GM20431 (cell line): ENCODE results near the gene DEXI.
"Not testable (repeated sequence)": the region's sequence is repeated elsewhere in the genome, so short reads cannot be mapped to it uniquely, and the experiment has no call there.

Experiments
- in situ Hi-C: fragments of 300-500 bp; cut with MseI, MboI; formaldehyde crosslinking; loops from one replicate; pipeline ENCODE4 v1.15.0; 2020; ENCODE audit warnings: low sequenced_read_pairs; ENCODE audit not compliant: unreplicated experiment

Gene DEXI

DNA sequence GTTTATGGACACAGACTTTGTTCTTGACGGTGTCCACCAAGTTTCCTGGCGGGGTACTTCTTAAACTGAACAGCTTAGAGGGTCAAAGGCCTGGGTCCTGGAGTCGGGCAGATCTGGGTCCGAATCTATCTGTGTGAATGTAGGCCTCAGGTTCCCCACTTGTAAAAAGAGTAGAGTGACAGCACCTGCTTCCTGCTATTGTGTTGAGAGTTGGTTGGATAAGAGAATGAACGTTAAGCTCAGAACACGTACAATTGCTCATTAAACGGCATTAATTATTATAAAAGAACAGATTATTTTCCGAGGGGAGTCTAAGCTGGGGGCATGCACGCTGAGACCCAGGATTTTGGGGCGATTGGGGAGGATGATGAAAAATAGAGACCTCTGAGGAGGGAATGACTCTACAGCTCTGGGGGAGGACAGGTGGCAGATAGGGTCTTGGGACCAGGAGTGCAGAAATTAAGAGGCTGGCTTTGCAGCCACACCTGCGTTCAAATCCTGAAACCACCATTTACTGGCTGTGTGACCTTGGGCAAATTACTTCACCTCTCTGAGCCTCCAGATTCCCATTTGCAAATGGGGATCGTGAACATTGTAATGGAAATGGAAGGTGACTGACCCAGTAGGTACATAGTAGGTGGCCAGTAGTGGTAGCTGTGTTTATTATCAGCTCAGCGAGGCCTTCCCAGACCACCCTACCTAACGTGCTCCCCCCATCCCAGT is 3.0 kb upstream of the DEXI start:
- in situ Hi-C loops, result no loop called here

DNA sequence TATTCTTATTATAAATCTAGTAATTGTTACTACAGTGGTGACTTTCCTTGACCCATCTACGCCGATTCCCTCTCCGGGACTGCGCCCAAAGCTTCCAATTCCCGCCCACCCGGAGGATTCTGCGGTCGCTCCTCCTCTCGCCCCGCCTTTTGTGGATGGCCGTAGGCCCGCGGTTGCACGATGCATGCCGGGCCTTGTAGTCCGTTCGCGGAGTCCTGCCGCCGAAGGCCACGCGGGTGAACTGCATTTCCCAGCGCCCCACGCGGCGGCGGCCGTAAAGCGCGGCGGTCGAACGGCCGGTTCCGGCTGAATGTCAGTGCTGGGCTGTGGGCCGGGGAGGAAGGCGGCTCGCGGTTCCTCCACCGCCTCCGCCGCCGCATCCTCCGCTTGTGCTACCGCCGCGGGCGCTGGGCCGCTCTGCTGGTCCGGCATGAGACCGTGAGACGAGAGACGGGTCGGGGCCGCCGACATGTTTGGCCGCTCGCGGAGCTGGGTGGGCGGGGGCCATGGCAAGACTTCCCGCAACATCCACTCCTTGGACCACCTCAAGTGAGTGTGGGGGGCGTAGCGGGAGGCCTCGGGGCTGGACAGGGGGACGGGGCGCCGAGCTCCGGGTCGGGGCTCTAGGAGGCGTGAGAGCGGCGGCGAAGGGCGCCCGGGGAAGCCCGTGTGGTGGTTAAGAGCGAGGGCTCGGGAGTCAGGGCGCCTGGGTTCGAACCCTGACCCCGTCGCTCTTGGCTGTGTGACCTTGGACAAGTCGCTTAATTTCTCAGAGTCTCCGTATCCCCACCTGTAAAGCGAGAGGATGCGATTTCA is 2.2 kb upstream of the DEXI start, which contains the start of gene CLEC16A:
Gene CLEC16A (plus strand): TSS at position 316 of the 816 bp plus-strand sequence. CDS start 154 bp downstream, at position 470.
- in situ Hi-C loops, result no loop called here

DNA sequence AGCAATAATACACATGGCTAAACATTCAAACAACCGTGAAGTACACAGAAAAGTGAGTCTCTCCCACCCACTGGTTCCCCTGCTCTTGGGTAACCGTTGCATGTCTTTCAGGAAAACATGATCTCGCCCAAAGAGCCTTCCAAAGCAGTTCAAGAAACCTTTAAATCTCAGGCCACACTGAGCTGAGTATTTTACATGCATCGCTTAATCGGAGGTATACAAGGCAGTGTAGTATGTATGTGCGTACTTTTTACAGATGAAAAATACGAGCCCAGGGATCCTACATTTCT is 741 bp upstream of the DEXI start:
- in situ Hi-C loops, result no loop called here

DNA sequence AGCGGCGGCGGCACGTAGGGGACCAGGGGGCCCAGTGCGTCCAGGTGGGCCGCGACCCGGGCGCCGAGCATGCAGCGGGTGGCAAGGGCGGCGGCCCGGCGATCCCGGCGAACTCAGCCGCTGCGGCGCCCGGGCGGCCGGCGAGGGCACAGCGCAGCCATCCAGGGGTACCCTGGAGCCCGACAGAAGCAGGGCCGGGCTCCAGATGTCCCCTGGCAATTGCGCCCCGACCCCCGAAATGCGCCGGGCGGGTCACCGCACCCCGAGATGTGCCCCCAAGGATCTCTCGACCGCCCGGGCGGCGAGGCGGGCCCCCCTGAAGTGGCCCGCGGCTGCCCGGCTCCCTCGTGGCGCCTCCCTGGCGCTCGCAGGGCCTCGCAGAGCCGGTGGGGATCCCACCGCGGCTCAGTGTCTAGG is 325 bp downstream of the DEXI start:
- in situ Hi-C loops, result not testable (repeated sequence)

DNA sequence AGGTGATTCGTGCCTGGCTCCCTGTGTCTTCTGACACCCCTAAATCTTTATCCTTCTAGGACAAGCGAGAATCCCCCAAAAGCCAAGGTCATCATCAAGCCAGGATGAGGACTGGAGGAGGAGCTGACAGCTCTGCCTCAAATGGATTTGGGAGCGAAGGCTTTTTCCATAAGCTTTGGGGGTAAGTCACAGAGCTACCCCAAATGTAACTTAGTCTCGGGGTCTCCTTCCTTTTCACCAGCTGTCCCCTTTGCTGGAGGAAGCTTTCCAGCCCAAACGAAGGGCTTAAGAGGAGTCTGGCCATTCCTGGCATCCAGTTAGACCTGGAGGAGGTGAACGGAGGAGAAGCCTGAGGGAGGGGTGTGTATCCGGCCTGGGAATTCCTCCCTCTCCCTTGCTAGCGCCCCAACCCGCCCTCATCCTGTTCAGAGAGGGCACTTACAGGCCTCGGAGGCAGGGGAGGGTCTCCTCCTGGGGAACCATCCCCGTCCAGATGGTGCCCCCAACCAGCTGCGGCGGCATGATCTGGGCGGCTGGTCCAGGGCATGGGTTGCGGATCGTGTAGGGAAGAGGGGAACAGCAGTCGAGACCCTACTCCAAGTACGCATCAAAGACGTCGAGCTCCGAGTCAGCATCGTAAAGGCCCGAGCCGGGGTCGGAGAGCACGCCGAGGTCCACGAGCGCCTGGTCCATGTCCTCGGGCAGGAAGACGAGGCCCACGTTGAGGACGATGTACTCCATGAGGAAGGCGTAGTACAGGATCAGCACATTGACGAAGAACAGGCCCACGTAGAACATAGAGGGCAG is 938 bp downstream of the DEXI start:
- in situ Hi-C loops, result no loop called here

DNA sequence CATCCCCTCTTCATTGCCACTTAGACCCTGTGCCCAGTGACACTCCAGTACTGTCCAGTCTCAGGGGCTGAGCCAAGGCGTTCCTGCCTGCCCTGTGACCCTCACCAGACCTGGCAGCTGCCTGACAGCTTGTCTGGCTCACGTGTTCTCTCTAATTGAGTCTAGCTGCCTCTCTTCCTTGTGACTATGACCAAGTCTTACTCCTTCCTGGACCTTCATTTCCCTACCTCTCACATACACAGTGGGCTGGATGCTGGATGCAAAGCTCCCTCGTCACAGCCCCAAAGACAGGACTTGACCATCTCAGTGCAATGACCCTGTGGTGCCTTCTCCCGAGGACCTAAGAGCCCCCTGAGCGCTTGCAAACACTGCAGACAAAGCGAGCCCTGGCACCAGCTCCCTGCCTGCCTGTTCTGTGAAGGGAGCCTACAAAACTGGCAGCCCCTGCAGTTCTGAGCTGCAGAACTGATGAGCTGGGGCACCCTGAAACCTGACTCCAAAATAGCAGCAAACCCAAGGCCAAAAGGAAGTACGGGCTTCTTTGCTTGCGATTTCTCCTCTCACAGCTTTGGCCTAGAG is 1.7 kb downstream of the DEXI start:
- in situ Hi-C loops, result no loop called here

DNA sequence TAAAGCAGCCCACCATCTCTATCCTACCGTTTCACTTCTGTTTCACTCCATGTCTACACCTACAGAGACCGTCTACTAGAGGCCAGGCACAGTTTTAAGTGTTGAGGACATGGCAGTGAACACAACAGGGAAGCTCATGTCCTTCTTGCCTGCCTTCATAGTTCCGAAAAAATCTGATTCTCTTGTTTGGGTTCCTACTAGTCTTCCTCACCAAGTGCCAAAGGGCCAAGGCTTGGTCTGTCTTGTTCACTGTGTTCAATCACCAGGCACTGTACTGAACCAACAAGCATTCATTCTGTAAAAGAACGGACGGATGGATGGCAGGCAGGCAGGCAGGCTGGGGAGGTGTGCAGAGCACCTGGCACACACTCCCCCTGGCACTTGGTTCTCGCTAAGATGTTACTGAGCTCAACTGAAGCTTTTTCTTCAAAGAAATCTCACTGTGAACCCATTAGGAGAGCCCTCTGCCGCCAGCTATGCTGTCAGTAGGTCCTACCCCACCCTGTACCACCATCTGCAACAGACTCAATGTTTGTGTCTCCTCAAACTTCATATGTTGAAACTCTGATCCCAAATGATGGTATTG is 2.5 kb downstream of the DEXI start:
- in situ Hi-C loops, result no loop called here

DNA sequence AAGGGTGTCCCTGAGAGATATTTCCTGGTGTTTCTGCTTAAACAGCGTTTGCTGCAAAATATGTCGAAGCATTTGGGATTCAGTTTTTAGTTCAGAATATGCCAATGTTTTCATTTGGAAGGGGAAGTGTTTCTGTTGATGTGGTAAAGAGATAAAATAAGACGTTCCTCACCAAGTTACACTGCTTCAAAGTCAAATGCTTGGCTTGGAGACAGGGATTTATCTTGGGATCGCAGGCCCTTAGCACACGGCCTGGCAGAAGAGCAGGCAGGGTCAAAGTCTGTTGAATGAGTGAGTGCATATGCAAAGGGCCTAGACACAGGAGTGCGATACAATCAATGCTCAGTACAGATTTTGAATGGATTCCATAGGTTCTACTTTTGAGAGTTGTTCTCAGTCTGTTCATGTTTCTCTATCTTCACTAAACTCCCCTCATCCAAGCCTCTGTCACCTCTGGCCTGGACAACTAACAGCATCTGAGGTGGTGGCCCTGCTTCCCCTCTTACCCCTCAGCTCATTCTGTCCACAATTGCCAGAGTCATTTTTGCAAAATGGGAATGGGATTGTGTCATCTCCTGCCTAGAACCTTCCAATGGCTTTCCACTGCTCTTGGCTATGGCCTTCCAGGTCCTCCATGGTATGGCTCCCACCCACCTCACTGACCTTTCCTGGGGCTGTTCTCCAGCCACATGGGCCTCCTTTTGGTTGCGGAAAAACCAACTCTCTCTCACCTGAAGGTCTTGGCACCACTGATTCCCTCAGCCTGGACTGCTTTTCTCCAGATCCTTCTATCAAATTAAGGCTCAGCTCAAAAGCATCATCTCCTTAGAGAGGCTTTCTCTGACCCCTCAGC is 3.2 kb downstream of the DEXI start:
- in situ Hi-C loops, result no loop called here

DNA sequence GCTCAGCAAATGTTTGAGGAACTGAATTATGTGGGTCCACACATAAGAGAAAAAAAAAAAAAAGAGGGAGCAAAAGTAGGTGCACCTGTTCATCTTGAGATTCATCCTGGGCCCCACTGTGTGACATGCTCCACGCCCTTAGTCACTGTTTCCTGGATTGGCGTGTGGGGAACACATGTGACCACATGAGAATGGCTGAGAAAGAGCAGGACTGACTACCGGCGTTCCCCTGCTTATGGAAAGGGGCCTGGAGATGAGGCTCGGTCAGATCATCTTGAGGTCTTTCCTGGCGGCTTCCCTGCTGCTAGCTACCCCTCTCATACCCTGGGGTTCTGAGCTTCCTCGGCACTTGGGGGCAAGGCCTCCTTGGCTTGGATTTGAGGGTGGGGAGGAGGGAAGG is 3.9 kb downstream of the DEXI start:
- in situ Hi-C loops, result no loop called here

DNA sequence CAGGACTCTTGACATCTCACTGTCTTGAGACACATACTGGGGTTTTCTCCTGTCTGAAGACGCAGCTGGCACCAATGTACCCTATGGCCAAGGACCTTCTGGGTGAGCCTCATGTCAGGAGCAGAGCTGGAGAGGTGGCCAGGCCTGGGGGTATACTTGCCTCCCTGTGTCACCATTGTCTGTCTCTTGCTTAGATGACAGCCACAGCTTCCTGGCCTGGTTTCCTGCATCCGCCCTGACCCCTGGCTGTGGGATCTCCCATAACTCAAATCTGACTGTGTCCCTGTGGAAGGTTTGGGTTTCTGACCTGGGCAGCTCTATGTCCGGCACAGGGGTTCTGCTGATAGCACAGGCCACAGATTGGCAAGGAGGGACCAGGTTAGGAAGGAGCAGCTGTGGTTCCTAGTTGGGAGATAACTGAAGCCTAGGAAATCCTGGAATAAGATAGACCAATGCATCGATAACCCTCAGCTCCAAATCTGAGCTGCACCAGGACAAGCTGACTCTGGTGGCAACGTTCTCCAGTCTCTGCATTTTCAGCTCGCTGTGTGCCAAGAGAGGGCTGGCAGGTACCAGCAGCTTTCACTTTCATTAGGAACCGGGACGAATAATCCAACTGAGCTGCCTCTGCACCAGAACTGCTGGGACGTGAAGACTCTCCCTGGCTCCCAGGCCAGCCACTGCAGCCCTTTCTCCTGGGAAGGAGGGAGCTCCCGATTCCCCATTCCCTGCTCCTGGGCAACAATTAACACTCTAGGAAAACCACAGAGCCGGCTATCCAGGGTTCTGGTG is 5.0 kb downstream of the DEXI start:
- in situ Hi-C loops, result no loop called here

DNA sequence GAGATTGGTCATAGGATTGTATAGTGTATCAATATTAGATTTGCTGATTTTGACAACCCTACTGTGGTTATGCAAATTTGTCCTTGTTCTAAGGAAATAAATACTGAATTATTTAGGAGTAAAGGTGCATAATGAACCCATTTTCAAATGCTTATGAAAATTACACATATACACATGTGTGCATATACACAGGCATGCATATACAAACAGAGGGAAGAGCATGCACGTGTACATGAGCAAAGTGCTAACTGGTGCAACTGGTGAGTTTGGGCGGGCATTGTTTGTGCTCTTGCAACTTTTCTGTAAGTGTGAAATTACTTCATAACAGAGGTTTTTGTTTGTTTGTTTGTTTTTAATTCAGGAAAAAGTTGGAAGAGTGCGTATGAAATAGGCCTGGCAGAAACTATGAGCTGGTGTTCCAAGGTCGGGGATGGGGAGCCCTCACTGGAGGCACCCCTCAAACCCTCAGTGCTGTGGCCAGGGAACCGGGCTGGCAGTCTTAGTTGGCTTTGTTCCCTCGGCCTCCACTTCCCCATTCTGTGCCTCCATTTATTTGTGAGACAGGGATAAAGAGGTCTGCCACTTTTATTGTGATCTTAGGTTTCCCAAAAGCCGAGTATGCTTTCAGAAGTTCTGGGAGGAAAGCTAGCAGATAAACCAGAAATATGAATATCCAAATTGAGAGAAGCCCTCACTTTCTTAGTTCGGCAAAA is 5.8 kb downstream of the DEXI start:
- in situ Hi-C loops, result no loop called here

DNA sequence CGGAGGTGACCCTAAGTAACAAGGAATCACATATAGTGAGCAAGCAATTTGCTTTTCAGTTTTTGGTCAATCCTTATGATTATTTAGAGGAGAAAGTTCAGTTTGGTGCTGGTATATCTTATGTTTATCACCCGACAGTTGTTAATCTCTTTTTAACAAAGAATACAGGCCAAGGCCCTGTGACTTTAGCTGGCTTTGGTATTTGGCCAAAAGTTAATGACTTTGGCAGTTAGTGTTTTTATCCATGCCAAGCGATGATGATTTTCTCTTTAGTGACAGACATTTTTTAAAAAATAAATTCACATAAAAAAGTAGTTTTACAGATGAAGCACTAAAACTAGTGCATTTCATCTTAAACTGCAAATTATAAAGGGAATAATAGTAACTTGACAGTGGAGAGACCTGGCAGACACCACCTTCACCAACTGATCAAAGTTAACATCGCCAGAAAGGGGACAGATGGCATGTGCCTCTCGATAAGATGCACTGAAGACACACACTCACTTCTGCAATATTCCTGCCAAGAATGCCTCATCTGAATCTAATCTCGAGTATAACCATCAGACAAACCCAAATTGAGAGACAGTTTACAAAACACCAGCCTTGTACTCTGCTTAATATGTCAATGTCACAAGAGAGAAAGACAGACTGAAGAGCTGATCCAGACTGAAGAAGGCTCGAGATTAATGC is 6.9 kb downstream of the DEXI start:
- in situ Hi-C loops, result no loop called here

DNA sequence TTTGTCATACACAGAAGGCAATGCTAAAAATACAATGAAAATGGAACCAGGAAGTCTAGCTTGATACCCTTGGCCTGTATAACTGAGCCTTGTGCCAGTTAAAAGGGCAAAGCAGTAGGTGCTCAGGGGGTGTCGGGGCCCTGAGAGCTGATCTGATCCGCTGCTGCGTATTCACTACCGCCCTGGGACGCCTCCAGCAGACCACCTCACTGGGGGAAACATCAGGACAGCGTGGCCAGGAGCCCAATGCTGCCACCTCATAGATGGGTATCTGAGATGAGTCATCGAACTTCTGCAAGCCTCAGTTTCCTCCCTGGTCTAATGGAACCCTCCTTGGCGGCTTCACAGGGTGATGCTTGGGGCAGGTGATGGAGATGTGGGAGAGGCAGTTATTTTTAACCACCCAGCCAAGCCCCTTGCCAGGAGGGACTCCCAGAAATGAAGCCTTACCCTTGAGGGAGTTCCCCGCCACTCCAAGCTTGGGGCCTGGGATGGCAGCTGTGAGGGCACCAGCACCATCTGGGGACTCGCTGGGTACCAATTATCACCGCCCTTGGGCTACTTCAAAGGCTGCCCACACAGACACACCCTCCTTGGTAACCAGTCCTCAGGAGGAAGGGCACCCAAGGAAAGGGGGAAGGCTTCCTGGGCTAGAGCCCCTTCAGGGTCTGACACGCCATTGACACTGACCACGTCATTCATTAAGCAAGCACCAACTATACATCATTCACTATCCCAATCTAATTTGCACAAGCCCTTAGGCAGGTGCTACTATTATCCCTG is 7.8 kb downstream of the DEXI start:
- in situ Hi-C loops, result no loop called here

DNA sequence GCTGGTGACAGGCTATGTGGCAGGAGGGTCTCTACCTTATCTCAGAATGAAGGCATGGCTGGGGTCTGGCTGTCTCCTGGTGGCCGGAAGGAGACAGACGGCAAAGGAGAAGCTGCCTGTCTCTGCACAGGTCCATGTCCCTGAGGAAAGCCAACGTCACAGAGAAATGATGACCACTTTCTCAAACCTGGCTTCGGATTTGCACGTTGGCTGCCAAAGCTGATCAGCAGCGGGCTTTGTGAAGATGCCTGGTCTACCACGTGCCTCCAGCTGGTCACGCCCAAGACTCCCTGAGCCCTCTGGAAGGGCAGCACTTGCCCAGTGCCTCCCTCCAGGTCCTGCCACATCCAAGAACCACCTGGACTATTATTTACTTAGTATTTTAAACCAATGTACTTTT is 8.4 kb downstream of the DEXI start:
- in situ Hi-C loops, result no loop called here

DNA sequence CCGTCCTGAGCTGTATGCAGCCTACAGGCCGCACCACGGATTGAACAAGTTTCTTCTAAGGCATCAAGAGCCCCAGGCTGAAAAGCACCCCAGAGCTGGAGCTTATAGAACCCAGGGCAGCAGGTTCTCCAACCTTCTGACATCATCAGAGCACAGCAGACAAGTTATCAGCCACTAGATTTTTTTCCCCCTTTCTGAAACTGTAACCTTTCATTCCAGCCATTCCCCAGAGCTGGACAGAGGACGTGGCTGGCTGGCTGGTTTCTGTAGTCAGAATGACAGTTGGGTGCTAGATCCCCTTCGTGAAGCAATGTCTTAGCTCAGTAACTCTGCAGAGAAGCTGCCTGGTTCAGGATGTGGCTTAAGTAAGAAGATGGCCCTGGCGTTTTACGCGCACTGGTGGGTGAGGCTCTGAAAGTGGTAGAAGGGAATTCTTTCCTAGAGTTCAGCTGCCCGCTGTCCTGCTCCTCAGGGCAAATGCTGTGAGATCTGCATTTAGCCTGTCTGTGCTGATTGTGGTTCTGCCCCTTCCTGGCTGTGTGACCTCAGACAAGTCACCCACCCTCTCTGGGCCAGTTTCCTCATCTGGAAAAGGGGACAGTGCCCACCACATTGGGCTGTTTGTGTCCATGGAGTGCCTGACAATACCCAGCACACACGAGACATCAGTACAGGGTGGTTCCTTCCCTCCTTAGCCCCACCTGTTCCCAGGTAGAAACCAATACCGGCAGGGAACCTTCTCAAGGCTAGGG is 9.1 kb downstream of the DEXI start:
- in situ Hi-C loops, result no loop called here
